LNCAP (cell line): Measurements from ENCODE around the gene ZDHHC4.

Experiments used
- CTCF ChIP-seq: fragments of 450-650 bp; IDR thresholded peaks from 2 replicates; pipeline ENCODE4 v1.5.1; 2017; ENCODE audit warnings: mild to moderate bottlenecking

The ZDHHC4 gene

GRCh38 chr7:6577369-6578113 lies at the start of gene ZDHHC4:
Gene ZDHHC4, plus strand, starts transcription at chr7:6577454. Its CDS starts 3,108 bp downstream, at chr7:6580562.
- no peak for TF ChIP-seq CTCF

- TF ChIP-seq CTCF: no peak
Measured at GRCh38 chr7:6528401-6529130, 48.7 kb upstream of the ZDHHC4 start.

GRCh38 chr7:6529643-6530042 lies 47.6 kb upstream of the ZDHHC4 start:
- no peak for TF ChIP-seq CTCF

GRCh38 chr7:6530626-6531491 lies 46.4 kb upstream of the ZDHHC4 start:
- no peak for TF ChIP-seq CTCF

- no peak for TF ChIP-seq CTCF
Measured at GRCh38 chr7:6531492-6532279, 45.6 kb upstream of the ZDHHC4 start.

GRCh38 chr7:6532516-6532915 lies 44.7 kb upstream of the ZDHHC4 start:
- TF ChIP-seq CTCF: no peak
